Esophagus muscularis mucosa (tissue), 4 donors: ENCODE measurements around the gene MVB12B. TPM values are rescaled to one million over a fixed set of nuclear protein-coding genes. Genes with fewer than 3 reads are reported as not detected.

Experiments
- DNase-seq: peaks from one replicate; pipeline ENCODE4 v3.0.0-alpha.2; 2017; ENCODE audit errors: extremely low spot score
- H3K27ac ChIP-seq, 4 donors: fragments of 200-600 bp; sonication (generic); replicated peaks in 1 of 4; 1 replicate in 3 of 4; 2 replicates in 1 of 4; pipeline ENCODE4 v1.5.1; 2016 to 2019; ENCODE audit warnings: mild to moderate bottlenecking in 1 of 4
- H3K27me3 ChIP-seq, 4 donors: fragments of 200-600 bp; sonication (generic); one replicate each; pipeline versions ENCODE4 v1.5.1 to v1.6.0; 2016 to 2019
- H3K36me3 ChIP-seq, 4 donors: fragments of 200-600 bp; sonication (generic); one replicate each; pipeline ENCODE4 v1.5.1; 2016 to 2019
- H3K4me1 ChIP-seq, 4 donors: fragments of 200-600 bp; sonication (generic); one replicate each; pipeline ENCODE4 v1.5.1; 2016 to 2019
- H3K4me3 ChIP-seq, 4 donors: fragments of 200-600 bp; sonication (generic); 1 replicate in 2 of 4; 2 replicates in 2 of 4; pipeline ENCODE4 v1.5.1; 2016 to 2019; ENCODE audit warnings: mild to moderate bottlenecking in 4 of 4, moderate library complexity in 1 of 4
- H3K9me3 ChIP-seq, 4 donors: fragments of 200-600 bp; sonication (generic); 1 replicate in 3 of 4; 2 replicates in 1 of 4; pipeline ENCODE4 v1.5.1; 2016 to 2019
- EP300 ChIP-seq: sonication (generic); formaldehyde crosslinking; IDR thresholded peaks from one replicate; pipeline ENCODE4 v1.6.1; 2017; ENCODE audit warnings: antibody characterized with exemption
- POLR2A ChIP-seq: fragments of 450-650 bp; IDR thresholded peaks from one replicate; pipeline ENCODE4 v1.6.1; 2017; ENCODE audit warnings: antibody characterized with exemption, moderate library complexity, mild to moderate bottlenecking, low read depth
- POLR2AphosphoS5 ChIP-seq, 2 donors: sonication (generic); formaldehyde crosslinking; IDR thresholded peaks; one replicate each; pipeline ENCODE4 v1.6.1; 2017; ENCODE audit warnings: antibody characterized with exemption in 2 of 2
- WGBS: methylation state at CpG from one replicate; pipeline ENCODE4 v1.1.5; 2018; 5-methylcytosine and 5-hydroxymethylcytosine counted together
- intact Hi-C: fragments of 100-400 bp; cut with DNase I; formaldehyde crosslinking; loops from one replicate; pipeline ENCODE4 v1.15.1; 2023
- total RNA-seq, 4 donors: library from RNA; depleted of rRNA; stranded (reverse); fragments of >200 nt; gene quantifications; one replicate each; pipeline versions ENCODE4 v1.1.0 to v1.2.1, GENCODE V29; 2016
- TF ChIP-seq, protein P1 (sequence below), 3 experiments: fragments of 200-600 bp in 2 of 3; fragments of 450-650 bp in 1 of 3; sonication (generic) in 2 of 3; IDR thresholded peaks; one replicate each; pipeline ENCODE4 v1.5.1; 2017 to 2019; ENCODE audit warnings: antibody characterized with exemption in 3 of 3, mild to moderate bottlenecking in 2 of 3, moderate library complexity in 1 of 3

MVB12B gene
- total RNA-seq, 4 donors from 2014 or later: 14.1 to 25.0 (median 18.4) TPM

DNA sequence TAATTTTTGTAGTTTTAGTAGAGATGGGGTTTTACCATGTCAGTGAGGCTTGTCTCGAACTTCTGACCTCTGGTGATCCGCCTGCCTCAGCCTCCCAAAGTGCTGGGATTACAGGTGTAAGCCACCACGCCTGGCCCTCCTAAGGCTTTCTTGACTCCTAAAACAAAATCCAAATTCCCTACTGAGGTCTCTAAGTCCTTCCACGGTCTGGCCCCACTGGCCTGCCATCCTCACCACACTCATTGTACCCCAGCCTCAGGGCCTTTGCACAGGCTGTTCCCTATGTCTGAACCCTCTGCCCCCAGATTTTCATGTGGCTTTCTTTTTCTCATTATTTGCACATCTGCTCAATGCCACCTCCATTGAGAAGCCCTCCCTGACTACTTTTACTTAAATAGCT, 34.7 kb upstream of the MVB12B start:
- no peaks in the 10 kb centered on the region for H3K4me1 ChIP-seq
- peaks cover 0 to 32% (median 0%) of the 10 kb centered on the region in 4 donors for H3K27me3 ChIP-seq
- no peaks in the 10 kb centered on the region for H3K9me3 ChIP-seq
- no peak for DNase-seq
- no peak overlapping the region for H3K27ac ChIP-seq
- no peaks in the 10 kb centered on the region for H3K36me3 ChIP-seq
- TF ChIP-seq EP300: no peak
- TF ChIP-seq POLR2A: no peak
- TF ChIP-seq, protein P1, sequence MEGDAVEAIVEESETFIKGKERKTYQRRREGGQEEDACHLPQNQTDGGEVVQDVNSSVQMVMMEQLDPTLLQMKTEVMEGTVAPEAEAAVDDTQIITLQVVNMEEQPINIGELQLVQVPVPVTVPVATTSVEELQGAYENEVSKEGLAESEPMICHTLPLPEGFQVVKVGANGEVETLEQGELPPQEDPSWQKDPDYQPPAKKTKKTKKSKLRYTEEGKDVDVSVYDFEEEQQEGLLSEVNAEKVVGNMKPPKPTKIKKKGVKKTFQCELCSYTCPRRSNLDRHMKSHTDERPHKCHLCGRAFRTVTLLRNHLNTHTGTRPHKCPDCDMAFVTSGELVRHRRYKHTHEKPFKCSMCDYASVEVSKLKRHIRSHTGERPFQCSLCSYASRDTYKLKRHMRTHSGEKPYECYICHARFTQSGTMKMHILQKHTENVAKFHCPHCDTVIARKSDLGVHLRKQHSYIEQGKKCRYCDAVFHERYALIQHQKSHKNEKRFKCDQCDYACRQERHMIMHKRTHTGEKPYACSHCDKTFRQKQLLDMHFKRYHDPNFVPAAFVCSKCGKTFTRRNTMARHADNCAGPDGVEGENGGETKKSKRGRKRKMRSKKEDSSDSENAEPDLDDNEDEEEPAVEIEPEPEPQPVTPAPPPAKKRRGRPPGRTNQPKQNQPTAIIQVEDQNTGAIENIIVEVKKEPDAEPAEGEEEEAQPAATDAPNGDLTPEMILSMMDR (IDR thresholded peaks at IDR 0.05): no peak
- no peak for TF ChIP-seq POLR2AphosphoS5 (IDR thresholded peaks at IDR 0.05)
- 87% methylated on average over 4 of the region's 4 CpGs for WGBS
- intact Hi-C loops: no loop called here
- no peak overlapping the region for H3K4me3 ChIP-seq

DNA sequence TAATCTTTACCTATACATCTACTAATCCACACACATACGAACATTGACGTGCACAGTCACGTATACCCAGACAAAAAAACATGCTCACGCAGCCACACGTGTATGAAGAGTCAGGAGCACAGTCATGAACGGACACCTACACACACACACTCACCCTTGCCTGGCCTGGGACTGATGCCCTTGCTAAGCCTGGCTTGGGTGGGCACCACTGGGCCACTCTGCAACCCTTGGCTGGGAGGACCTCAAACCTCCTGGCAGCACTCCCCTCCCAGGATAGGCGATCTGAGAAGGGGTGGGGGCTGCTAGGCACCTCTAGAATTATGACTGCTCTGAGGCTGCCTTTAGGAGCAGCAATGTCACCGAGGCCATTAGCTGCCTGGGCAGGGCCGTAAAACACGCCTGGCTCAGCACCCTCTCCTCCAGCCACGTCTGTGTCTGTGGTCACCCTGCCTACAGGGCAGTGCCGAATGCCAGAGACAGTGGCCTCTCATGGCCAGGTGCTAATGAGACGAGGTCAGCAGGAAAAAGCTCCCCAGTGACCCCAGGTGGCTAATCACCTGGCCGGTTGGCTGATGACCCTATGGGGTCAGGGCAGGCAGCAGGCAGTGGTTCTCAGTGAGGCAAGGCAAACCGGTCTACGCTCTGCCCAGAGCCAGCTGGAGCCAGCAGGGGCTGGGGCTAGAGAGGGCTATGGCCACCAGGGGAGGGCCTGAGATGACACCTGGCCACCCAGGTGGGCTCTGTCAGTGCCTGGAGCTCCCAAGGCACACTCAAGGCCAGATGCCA, 33.7 kb upstream of the MVB12B start:
- no peaks in the 10 kb centered on the region for H3K9me3 ChIP-seq
- peaks cover 0 to 32% (median 0%) of the 10 kb centered on the region in 4 donors for H3K27me3 ChIP-seq
- intact Hi-C loops: no loop called here
- no peak for DNase-seq
- no peak overlapping the region for H3K4me3 ChIP-seq
- H3K36me3 ChIP-seq: no peaks in the 10 kb centered on the region
- TF ChIP-seq POLR2A (no peak), POLR2AphosphoS5 (IDR thresholded peaks at IDR 0.05) (no peak), EP300 (no peak)
- TF ChIP-seq, protein P1 (IDR thresholded peaks at IDR 0.05): no peak
- WGBS: 92% methylated on average over 11 of the region's 16 CpGs
- no peaks in the 10 kb centered on the region for H3K4me1 ChIP-seq
- no peak overlapping the region for H3K27ac ChIP-seq

DNA sequence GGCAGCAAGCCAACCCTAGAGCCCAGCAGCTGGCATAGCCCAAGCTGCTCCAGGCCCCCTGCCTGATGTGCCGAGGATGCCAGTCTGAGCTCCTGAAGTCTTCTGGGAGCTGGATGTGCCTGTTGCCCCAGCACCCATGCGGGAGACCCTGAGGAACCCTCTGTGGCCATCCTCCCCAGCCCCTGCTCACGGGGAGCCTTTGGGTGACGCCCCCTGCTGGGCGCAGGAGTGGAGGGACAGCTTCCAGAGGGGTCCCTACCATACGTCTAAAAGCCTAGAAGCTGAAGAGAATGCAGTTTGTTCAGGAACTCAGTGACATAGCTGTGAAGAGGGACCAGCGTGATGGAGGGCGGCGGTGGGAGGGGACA, 33.1 kb upstream of the MVB12B start:
- Histone ChIP-seq H3K27me3 (peaks cover 0 to 32% (median 0%) of the 10 kb centered on the region in 4 donors), H3K27ac (no peak overlapping the region), H3K4me3 (no peak overlapping the region), H3K9me3 (no peaks in the 10 kb centered on the region), H3K36me3 (no peaks in the 10 kb centered on the region), H3K4me1 (no peaks in the 10 kb centered on the region)
- intact Hi-C loops: no loop called here
- no peak for DNase-seq
- TF ChIP-seq POLR2A (no peak), POLR2AphosphoS5 (IDR thresholded peaks at IDR 0.05) (no peak), EP300 (no peak)
- TF ChIP-seq, protein P1 (IDR thresholded peaks at IDR 0.05): no peak
- 78% methylated on average over 7 of the region's 9 CpGs for WGBS

DNA sequence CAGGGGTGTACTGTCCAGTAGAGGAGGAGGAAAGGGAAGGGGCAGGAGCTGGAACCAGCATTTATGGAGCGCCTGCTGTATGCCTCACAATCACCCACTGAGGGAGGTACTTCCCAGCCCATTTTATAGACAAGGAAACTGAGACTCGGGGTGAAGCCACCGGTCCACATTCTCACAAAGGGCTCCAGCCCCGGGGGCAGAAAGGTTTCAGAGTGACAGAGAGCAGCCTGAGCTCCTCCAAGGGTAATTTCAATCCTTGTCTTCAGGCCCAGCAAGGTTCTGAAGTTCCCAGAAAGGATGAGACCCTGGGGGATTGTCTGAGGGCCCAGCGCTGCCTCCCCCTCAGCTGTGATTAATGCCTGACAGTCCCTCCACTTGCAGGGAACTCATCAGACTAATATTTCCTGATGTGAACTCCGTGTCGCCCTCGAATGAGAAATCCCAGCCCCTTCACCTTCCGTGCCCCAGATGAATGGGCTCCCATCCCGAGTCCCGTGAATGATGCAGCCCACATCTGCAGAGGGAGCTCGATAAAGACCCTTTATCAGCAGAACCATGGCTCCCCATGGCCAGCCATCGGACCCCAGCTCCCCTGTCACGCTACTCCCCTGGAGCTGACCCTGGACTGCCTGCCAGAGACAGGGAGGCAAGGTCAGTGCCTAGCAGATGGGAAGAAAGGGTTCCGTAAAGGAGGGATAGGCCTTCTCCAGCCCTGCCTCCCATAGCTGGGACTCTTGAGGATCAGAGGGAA, 32.1 kb upstream of the MVB12B start:
- no peak overlapping the region for H3K4me3 ChIP-seq
- WGBS: 81% methylated on average over 14 of the region's 15 CpGs
- H3K36me3 ChIP-seq: no peaks in the 10 kb centered on the region
- H3K27ac ChIP-seq: no peak overlapping the region
- H3K9me3 ChIP-seq: no peaks in the 10 kb centered on the region
- no peak for DNase-seq
- intact Hi-C loops: no loop called here
- TF ChIP-seq EP300 (no peak), POLR2AphosphoS5 (IDR thresholded peaks at IDR 0.05) (no peak), POLR2A (no peak)
- TF ChIP-seq, protein P1 (IDR thresholded peaks at IDR 0.05): no peak
- H3K27me3 ChIP-seq: peaks cover 0 to 32% (median 0%) of the 10 kb centered on the region in 4 donors
- no peaks in the 10 kb centered on the region for H3K4me1 ChIP-seq
